CD4-positive, CD25-positive, alpha-beta regulatory T cell (primary cell): ENCODE data around the gene DLG2. TPM values are rescaled to one million over a fixed set of nuclear protein-coding genes. Genes with fewer than 3 reads are reported as not detected.

ENCODE experiments used
- ATAC-seq, 2 donors: fragments of 150-1000 bp; cut with Tn5 transposase; one replicate each; pipeline ENCODE4 v1.10.0; 2021; ENCODE audit warnings: low read depth in 2 of 2, moderate number of reproducible peaks in 2 of 2, moderate library complexity in 1 of 2
- DNase-seq, 3 donors: peaks; one replicate each; pipeline versions ENCODE4 v3.0.0 to v3.0.0-alpha.2; 2012 to 2022; ENCODE audit warnings: mixed read lengths in 1 of 3
- H3K27ac ChIP-seq: one replicate; pipeline ENCODE4 v1.7.0; 2013; ENCODE audit warnings: mild to moderate bottlenecking, low read length; ENCODE audit not compliant: insufficient read depth, poor library complexity, severe bottlenecking
- H3K27me3 ChIP-seq: one replicate; pipeline ENCODE4 v1.7.0; 2013; ENCODE audit warnings: low read length; ENCODE audit not compliant: control insufficient read depth, insufficient read depth
- H3K36me3 ChIP-seq: one replicate; pipeline ENCODE4 v1.7.0; 2013; ENCODE audit warnings: mild to moderate bottlenecking, low read length, moderate library complexity; ENCODE audit not compliant: control insufficient read depth, insufficient read depth
- H3K4me1 ChIP-seq: 2 replicates; pipeline ENCODE4 v1.7.0; 2013; ENCODE audit warnings: mild to moderate bottlenecking, low read length; ENCODE audit not compliant: insufficient read depth, control insufficient read depth, poor library complexity, severe bottlenecking
- H3K4me3 ChIP-seq: one replicate; pipeline ENCODE4 v1.7.0; 2013; ENCODE audit warnings: low read depth, mild to moderate bottlenecking, low read length, moderate library complexity
- H3K9me3 ChIP-seq, 2 experiments: 1 replicate in 1 of 2; 2 replicates in 1 of 2; pipeline ENCODE4 v1.7.0; 2013; ENCODE audit warnings: low read length in 2 of 2, mild to moderate bottlenecking in 1 of 2, moderate library complexity in 1 of 2; ENCODE audit not compliant: control insufficient read depth in 2 of 2
- H3K27ac Mint-ChIP-seq, 3 donors: one replicate each; pipeline ENCODE4 v1.8.0; 2020 to 2022; ENCODE audit warnings: mild to moderate bottlenecking in 3 of 3, mixed read lengths in 3 of 3, moderate library complexity in 2 of 3
- H3K27me3 Mint-ChIP-seq: one replicate; pipeline ENCODE4 v1.8.0; 2022; ENCODE audit warnings: mild to moderate bottlenecking, mixed read lengths
- H3K36me3 Mint-ChIP-seq: one replicate; pipeline ENCODE4 v1.8.0; 2020; ENCODE audit warnings: mixed read lengths
- H3K4me1 Mint-ChIP-seq, 4 donors: one replicate each; pipeline ENCODE4 v1.8.0; 2020 to 2022; ENCODE audit warnings: mixed read lengths in 4 of 4, mild to moderate bottlenecking in 1 of 4
- H3K4me3 Mint-ChIP-seq, 4 donors: one replicate each; pipeline ENCODE4 v1.8.0; 2020 to 2022; ENCODE audit warnings: mild to moderate bottlenecking in 4 of 4, mixed read lengths in 4 of 4, moderate library complexity in 3 of 4
- H3K9me3 Mint-ChIP-seq, 7 donors: one replicate each; pipeline ENCODE4 v1.8.0; 2020 to 2022; ENCODE audit warnings: mixed read lengths in 7 of 7, mild to moderate bottlenecking in 3 of 7, moderate library complexity in 2 of 7
- polyA plus RNA-seq, 4 donors: library from polyadenylated mRNA; unstranded; fragments of 300-500 nt; fragmentation: Illumina TruSeq; gene quantifications; one replicate each; pipeline ENCODE4 v1.2.3, GENCODE V29; 2021
- total RNA-seq: library from RNA; stranded (reverse); gene quantifications from one replicate; pipeline ENCODE4 v1.2.3, GENCODE V29; 2022

DLG2 gene
- total and polyA plus RNA-seq, 5 donors from 2014 or later = 0.26 to 2.0 (median 0.94) TPM

GRCh38 chr11:83784419-83784818 lies 1842.7 kb downstream of the DLG2 start:
- Histone ChIP-seq H3K36me3 (no peaks in the 10 kb centered on the region), H3K4me1 (no peaks in the 10 kb centered on the region), H3K4me3 (no peak overlapping the region), H3K27me3 (peaks cover 1% of the 10 kb centered on the region), H3K9me3 (no peaks in the 10 kb centered on the region), H3K27ac (no peak overlapping the region)
- ATAC-seq = no peak
- H3K9me3 Mint-ChIP-seq = no peaks in the 10 kb centered on the region
- no peaks in the 10 kb centered on the region for H3K4me1 Mint-ChIP-seq
- no peak overlapping the region for H3K4me3 Mint-ChIP-seq
- no peak for DNase-seq
- H3K27ac Mint-ChIP-seq = no peak overlapping the region
- no peaks in the 10 kb centered on the region for H3K27me3 Mint-ChIP-seq
- no peaks in the 10 kb centered on the region for H3K36me3 Mint-ChIP-seq

GRCh38 chr11:83782329-83782728 lies 1844.8 kb downstream of the DLG2 start:
- H3K27me3 ChIP-seq = peaks cover 1% of the 10 kb centered on the region
- ATAC-seq (no peak), DNase-seq (no peak)
- H3K9me3 ChIP-seq = no peaks in the 10 kb centered on the region
- H3K36me3 ChIP-seq = no peaks in the 10 kb centered on the region
- Mint-ChIP-seq H3K27me3 (no peaks in the 10 kb centered on the region), H3K4me1 (no peaks in the 10 kb centered on the region), H3K27ac (no peak overlapping the region), H3K4me3 (no peak overlapping the region), H3K36me3 (no peaks in the 10 kb centered on the region), H3K9me3 (peaks cover 0 to 3% (median 0%) of the 10 kb centered on the region in 7 donors)
- H3K27ac ChIP-seq = no peak overlapping the region
- H3K4me3 ChIP-seq = no peak overlapping the region
- H3K4me1 ChIP-seq = no peaks in the 10 kb centered on the region

- Histone ChIP-seq H3K36me3 (no peaks in the 10 kb centered on the region), H3K27ac (no peak overlapping the region), H3K27me3 (peaks cover 1% of the 10 kb centered on the region), H3K9me3 (no peaks in the 10 kb centered on the region), H3K4me1 (no peaks in the 10 kb centered on the region), H3K4me3 (no peak overlapping the region)
- DNase-seq = no peak
- H3K27ac Mint-ChIP-seq = no peak overlapping the region
- no peaks in the 10 kb centered on the region for H3K27me3 Mint-ChIP-seq
- peaks cover 0 to 3% (median 0%) of the 10 kb centered on the region in 7 donors for H3K9me3 Mint-ChIP-seq
- ATAC-seq = no peak
- no peaks in the 10 kb centered on the region for H3K36me3 Mint-ChIP-seq
- H3K4me1 Mint-ChIP-seq = no peaks in the 10 kb centered on the region
- no peak overlapping the region for H3K4me3 Mint-ChIP-seq
Measured at GRCh38 chr11:83779876-83780275, 1847.3 kb downstream of the DLG2 start.

- H3K27me3 Mint-ChIP-seq = no peaks in the 10 kb centered on the region
- Histone ChIP-seq H3K4me3 (no peak overlapping the region), H3K9me3 (no peaks in the 10 kb centered on the region), H3K27ac (no peak overlapping the region), H3K27me3 (peaks cover 1% of the 10 kb centered on the region), H3K36me3 (no peaks in the 10 kb centered on the region), H3K4me1 (no peaks in the 10 kb centered on the region)
- H3K36me3 Mint-ChIP-seq = no peaks in the 10 kb centered on the region
- no peak overlapping the region for H3K4me3 Mint-ChIP-seq
- no peak overlapping the region for H3K27ac Mint-ChIP-seq
- H3K9me3 Mint-ChIP-seq = peaks cover 0 to 3% (median 0%) of the 10 kb centered on the region in 7 donors
- no peak for DNase-seq
- ATAC-seq = no peak
- H3K4me1 Mint-ChIP-seq = no peaks in the 10 kb centered on the region
Measured at GRCh38 chr11:83778596-83778995, 1848.5 kb downstream of the DLG2 start.

GRCh38 chr11:83773950-83774880 lies 1852.9 kb downstream of the DLG2 start:
- H3K4me3 ChIP-seq = no peak overlapping the region
- ATAC-seq (no peak), DNase-seq (no peak)
- H3K27me3 ChIP-seq = no peaks in the 10 kb centered on the region
- no peaks in the 10 kb centered on the region for H3K36me3 Mint-ChIP-seq
- H3K4me1 Mint-ChIP-seq = no peaks in the 10 kb centered on the region
- H3K4me1 ChIP-seq = no peaks in the 10 kb centered on the region
- no peak overlapping the region for H3K27ac ChIP-seq
- H3K27ac Mint-ChIP-seq = peak overlapping the region in 1 of 3 donors; percentile 22
- no peaks in the 10 kb centered on the region for H3K9me3 ChIP-seq
- H3K4me3 Mint-ChIP-seq = no peak overlapping the region
- peaks cover 4% of the 10 kb centered on the region for H3K27me3 Mint-ChIP-seq
- no peaks in the 10 kb centered on the region for H3K36me3 ChIP-seq
- peaks cover 0 to 3% (median 0%) of the 10 kb centered on the region in 7 donors for H3K9me3 Mint-ChIP-seq

GRCh38 chr11:83768489-83768888 lies 1858.7 kb downstream of the DLG2 start:
- Mint-ChIP-seq H3K27me3 (peaks cover 4% of the 10 kb centered on the region), H3K27ac (no peak overlapping the region), H3K36me3 (no peaks in the 10 kb centered on the region), H3K4me1 (no peaks in the 10 kb centered on the region), H3K9me3 (peaks cover 0 to 5% (median 0%) of the 10 kb centered on the region in 7 donors), H3K4me3 (no peak overlapping the region)
- ATAC-seq = no peak
- H3K36me3 ChIP-seq = no peaks in the 10 kb centered on the region
- no peaks in the 10 kb centered on the region for H3K4me1 ChIP-seq
- no peaks in the 10 kb centered on the region for H3K27me3 ChIP-seq
- H3K4me3 ChIP-seq = no peak overlapping the region
- no peak overlapping the region for H3K27ac ChIP-seq
- no peak for DNase-seq
- no peaks in the 10 kb centered on the region for H3K9me3 ChIP-seq

GRCh38 chr11:83766932-83767331 lies 1860.2 kb downstream of the DLG2 start:
- H3K27me3 Mint-ChIP-seq = peaks cover 1% of the 10 kb centered on the region
- no peak overlapping the region for H3K27ac ChIP-seq
- no peaks in the 10 kb centered on the region for H3K9me3 ChIP-seq
- H3K4me3 ChIP-seq = no peak overlapping the region
- no peak overlapping the region for H3K4me3 Mint-ChIP-seq
- no peak overlapping the region for H3K27ac Mint-ChIP-seq
- ATAC-seq = no peak
- H3K36me3 Mint-ChIP-seq = no peaks in the 10 kb centered on the region
- H3K9me3 Mint-ChIP-seq = peaks cover 0 to 5% (median 0%) of the 10 kb centered on the region in 7 donors
- DNase-seq = no peak
- H3K36me3 ChIP-seq = no peaks in the 10 kb centered on the region
- H3K27me3 ChIP-seq = no peaks in the 10 kb centered on the region
- H3K4me1 Mint-ChIP-seq = no peaks in the 10 kb centered on the region
- H3K4me1 ChIP-seq = no peaks in the 10 kb centered on the region

- Histone ChIP-seq H3K4me1 (no peaks in the 10 kb centered on the region), H3K27ac (no peak overlapping the region), H3K27me3 (no peaks in the 10 kb centered on the region), H3K9me3 (no peaks in the 10 kb centered on the region), H3K4me3 (no peak overlapping the region), H3K36me3 (no peaks in the 10 kb centered on the region)
- H3K4me3 Mint-ChIP-seq = no peak overlapping the region
- H3K27ac Mint-ChIP-seq = no peak overlapping the region
- H3K36me3 Mint-ChIP-seq = no peaks in the 10 kb centered on the region
- H3K9me3 Mint-ChIP-seq = peaks cover 0 to 5% (median 0%) of the 10 kb centered on the region in 7 donors
- H3K27me3 Mint-ChIP-seq = no peaks in the 10 kb centered on the region
- no peaks in the 10 kb centered on the region for H3K4me1 Mint-ChIP-seq
- ATAC-seq (no peak), DNase-seq (no peak)
Measured at GRCh38 chr11:83764643-83765042, 1862.5 kb downstream of the DLG2 start.
